HG03378 (cell line): ENCODE data around the gene GJA10.

Source experiments
- ATAC-seq: cut with Tn5 transposase; IDR thresholded peaks from one replicate; pipeline ENCODE4 v1.9.1; 2021; ENCODE audit warnings: mild to moderate bottlenecking, moderate library complexity; ENCODE audit not compliant: unreplicated experiment

GJA10 gene

DNA sequence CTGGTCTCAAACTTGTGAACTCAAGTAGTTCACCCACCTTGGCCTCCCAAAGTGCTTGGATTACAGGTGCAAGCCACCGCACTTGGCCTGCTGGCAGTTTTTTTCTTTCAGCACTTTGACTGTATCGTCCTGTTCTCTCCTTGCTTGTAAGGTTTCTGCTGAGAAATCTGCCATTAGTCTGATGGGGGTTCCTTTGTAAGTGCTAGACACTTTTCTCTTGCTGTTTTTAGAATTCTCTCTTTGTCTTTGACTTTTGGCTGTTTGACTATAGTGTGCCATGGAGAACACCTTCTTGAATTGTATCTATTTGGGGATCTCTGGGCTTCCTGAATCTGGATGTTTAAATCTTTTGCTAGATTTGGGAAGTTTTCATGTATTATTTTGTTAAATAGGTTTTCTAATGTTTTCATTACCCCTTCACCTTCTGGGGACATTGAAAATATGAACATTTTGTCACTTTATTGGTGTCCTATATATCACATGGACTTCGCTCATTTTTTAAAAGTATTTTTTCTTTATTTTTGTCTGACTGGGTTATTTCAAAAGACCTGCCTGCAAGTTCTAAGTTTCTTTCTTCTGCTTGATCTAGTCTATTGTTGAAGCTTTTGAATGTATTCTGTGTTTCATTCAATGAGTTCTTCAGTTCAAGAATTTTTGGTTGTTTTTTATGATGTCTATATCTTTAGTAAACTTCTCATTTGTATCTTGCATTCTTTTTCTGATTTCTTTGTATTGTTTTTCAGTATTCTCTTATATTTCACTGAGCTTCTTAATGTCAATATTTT is 22.1 kb downstream of the GJA10 start:
- ATAC-seq, result no peak

GRCh38 chr6:89917216-89917615 is 22.9 kb downstream of the GJA10 start:
- ATAC-seq, result no peak

DNA sequence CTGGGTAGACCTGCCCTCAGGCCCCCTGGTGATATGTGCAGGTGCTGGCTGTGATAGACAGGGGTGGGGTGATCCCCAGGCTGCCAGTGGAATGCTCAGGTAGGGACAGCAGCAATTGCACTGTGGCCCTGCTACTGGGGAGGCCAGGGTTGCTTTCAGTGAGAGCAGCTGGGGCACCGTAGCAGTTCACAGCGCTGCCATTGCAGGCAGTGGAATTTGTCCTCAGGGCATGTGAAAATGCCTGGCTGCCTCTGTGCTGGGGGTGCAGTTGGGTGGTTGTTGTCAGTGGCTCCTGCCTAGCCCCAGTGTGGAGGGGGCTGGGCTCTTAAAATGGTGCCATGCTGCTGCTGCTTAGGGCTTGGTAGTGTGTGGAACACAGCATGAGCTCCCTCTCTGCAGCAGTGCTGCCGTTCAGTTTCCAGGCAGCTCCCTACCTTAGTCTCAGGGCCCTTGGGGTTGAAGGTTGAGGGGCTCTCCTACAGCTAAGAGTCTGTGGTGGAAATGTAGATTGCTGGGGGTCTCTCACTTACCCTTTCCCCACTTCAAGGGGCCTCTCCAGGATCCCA is 23.6 kb downstream of the GJA10 start:
- no peak for ATAC-seq

- no peak for ATAC-seq
Measured at GRCh38 chr6:89921197-89921596, 26.9 kb downstream of the GJA10 start.

DNA sequence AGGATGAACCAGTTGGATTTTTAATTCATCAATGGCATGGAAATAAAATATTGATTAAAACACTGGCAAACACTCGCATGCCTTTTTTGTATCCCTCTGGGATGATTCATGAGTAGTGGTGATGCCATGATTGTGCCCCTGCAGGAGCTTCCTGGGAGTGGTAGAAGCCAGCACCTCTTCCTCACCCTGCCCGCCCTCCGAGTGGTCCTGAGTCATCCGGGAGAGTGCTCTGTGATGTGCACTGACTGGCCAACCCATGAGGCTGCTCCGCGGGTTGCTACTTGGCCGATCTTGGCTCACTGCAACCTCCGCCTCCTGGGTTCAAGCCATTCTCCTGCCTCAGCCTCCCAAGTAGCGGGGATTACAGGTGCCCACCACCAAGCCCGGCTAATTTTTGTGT is 27.4 kb downstream of the GJA10 start:
- no peak for ATAC-seq

- ATAC-seq, result no peak
Measured at GRCh38 chr6:89924231-89924630, 30.0 kb downstream of the GJA10 start.

DNA sequence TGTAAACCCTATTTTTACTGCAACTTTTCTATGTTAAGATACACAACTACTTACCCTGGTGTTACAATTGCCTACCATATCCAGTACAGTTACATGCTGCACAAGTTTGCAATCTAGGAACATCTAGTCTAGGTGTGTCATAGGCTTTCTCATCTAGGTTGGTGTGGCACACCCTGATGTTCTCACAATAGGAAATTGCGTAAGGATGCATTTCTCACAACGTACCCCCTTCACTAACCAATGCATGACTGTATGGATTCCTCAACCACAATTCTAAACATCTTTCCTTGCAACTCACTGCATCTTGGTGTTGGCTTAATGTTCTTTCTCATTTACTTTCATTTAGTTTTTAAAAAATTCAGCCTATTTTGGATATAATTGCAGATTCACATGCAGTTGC is 31.6 kb downstream of the GJA10 start:
- no peak for ATAC-seq

GRCh38 chr6:89927264-89927663 is 33.0 kb downstream of the GJA10 start:
- ATAC-seq, result no peak

GRCh38 chr6:89927791-89928550 is 33.7 kb downstream of the GJA10 start:
- no peak for ATAC-seq

- ATAC-seq, result no peak
Measured at GRCh38 chr6:89928604-89929003, 34.3 kb downstream of the GJA10 start.

DNA sequence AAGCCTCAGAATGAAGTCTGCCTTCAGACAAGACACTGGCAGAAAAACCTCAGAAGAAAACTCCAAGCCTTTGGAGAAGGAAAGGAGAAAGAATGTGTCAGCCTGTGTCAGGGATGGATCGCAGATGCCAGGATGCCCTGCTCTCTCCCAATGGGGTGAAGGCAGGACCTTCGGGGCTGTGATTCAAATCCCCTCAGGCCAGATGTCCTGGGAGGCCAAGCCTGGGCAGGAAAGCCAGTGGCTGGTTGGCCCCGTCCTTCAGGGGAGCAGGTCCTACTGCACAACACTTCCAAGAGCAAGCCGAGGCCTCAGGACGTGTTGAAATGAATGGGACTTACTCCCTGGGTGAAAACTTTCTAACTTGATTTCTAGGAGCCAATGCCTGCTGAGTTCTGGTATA is 36.5 kb downstream of the GJA10 start:
- ATAC-seq, result no peak

DNA sequence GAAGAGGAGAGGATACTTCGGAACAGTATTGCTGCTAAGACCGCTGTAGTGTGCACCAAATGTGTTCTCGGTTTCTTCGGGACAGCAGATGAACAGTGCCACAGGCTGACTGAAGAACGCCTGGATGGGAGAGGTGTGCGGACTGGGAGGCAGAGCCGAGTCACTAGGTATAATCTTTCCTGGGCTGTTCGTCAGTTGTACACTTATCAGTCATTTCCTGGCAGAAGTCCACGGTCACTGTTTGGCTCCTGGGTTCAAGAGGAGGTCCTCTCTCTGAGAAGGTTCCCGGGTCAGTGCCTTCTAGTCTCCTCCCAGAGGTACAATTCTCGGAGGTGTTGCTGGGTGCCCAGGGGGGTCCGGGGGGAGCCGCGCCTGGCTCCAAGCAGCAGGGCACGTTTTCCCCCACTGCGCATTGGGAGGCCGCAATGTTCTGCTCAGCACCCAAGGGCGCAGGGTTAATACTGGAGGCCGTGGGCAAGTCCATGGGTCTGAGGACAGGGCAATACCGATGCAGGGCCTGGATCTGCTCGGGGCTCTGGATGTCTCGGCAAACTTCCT is 38.1 kb downstream of the GJA10 start:
- ATAC-seq, result no peak

DNA sequence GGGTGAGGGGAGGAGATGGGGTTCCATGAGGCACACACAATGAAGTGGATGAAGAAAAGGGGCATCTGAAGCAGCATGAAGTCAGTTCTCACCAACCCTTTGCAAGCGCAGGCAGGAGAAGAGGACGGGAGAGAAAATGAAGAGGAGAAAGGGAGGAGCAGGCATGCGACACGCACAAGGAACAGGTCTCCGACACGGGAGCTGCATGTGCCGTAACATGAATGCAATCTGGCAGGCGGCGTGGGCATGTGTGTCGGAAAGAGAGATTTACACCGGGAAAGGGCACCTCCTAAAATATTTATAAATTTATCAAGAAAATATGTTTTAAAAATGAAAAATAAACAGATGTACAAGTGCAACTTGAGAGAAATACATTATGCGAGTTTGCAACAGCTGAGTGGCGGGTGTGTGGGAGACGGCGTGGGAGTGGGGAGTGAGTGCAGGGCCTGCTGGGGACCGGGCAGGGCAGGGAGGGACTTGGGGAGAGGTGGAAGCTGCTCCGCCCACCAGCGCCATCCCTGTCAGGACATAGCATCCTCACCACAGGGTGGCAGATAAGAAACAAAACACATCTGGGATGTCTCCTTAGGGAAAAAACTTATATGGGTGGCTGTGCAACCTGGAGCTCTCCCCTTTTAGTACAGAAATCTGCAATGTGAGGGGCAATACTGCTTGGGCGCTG is 40.6 kb downstream of the GJA10 start:
- ATAC-seq, result no peak

DNA sequence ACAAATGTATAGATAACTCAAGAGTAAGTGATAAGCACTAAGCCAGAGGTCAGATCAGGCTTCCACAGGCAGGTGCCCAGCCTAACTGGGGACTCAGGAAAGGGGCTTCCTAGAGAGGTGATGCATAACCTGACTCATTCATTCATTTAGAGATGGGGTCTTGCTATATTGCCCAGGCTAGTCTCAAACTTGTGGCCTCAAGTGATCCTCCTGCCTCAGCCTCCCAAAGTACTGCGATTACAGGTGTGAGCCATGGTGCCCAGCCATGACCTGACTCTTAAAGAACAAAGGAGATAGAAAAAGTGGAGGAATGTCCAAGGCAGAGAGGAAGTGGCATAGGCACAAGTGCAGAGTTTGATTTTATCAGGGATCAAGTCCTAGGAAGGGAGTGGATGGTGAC is 41.9 kb downstream of the GJA10 start:
- no peak for ATAC-seq

GRCh38 chr6:89938014-89938413 is 43.7 kb downstream of the GJA10 start:
- ATAC-seq, result no peak

- ATAC-seq, result no peak
Measured at GRCh38 chr6:89939144-89939543, 44.9 kb downstream of the GJA10 start.

- ATAC-seq, result peak; percentile 86
Measured at GRCh38 chr6:89940225-89941027, 46.2 kb downstream of the GJA10 start.

DNA sequence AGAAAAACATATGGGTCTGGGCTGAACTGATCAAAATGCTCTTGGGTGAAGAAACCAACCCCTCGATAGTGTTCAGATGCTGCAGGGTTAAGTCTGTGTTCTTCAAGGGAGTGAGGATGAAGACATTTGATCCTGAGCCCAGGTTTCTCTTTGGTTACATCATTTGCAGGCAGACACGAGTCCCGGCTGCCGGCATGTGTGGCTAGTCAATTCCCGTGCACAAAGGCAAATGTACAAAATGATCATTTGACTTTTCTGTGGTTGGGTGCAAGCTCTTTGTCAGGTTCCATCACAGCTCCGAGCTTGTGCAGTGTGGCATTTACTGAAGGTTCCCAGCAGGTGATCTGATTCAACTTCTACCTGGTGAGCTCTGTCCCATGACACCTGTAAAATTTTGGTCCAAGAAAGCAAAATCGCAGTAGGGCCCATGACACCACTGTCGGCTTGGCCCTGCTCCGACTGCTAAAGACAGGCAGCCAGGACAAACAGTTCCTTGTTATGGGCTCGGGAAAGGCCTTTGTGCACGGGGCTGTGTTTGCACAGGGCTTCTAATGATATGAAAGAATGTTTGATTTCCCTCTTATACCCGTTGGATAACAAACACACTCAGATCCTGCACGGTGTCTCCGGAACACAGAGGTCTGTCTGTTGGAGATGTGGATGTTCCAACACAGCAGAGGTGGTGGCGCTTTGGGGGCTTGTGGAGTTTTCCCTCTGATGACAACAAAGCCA is 46.9 kb downstream of the GJA10 start:
- ATAC-seq, result no peak

GRCh38 chr6:89941763-89942497 is 47.7 kb downstream of the GJA10 start:
- no peak for ATAC-seq
